ENCODE results near the gene SHB.

Gene SHB

DNA sequence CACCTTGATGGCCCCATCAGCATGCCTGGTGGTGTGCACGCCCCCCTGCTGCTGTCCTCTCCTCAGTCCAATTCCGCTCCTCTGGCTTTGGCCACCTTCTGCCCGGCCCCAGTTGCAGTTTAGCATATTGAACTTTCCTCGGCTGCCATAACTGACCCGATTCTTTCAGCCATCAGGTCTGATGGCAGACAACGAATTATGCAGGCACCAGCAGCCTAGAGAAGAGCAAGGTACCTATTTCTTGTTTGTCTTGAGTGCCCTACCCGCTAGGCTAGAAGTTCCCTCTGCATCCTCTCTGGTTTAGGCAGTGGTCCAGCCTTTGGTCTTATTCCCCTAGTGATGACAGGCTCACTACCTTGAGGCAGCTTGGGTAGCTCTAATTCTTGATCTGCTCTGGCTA lies 122.1 kb downstream of the SHB start:
- DNase-seq = no peak

DNA sequence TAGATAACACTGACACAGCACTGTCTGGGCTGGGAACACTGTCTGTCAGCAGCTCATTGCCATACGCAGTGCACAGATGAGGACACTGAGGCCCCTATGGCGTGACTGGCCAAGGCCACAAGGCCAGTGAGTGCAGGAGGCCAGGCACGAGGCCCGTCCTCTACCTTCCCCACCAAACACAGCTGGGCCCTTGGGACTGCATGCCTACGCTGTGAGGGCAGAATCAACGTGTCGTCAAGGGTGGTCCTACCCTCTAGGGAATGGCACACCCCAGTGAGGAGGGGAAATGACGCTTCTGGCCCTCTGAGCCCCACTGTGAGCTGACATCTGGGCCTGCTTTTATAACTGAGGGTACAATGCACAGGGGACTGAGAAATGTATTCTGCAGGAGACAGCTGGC lies 123.0 kb downstream of the SHB start:
- DNase-seq = no peak

DNA sequence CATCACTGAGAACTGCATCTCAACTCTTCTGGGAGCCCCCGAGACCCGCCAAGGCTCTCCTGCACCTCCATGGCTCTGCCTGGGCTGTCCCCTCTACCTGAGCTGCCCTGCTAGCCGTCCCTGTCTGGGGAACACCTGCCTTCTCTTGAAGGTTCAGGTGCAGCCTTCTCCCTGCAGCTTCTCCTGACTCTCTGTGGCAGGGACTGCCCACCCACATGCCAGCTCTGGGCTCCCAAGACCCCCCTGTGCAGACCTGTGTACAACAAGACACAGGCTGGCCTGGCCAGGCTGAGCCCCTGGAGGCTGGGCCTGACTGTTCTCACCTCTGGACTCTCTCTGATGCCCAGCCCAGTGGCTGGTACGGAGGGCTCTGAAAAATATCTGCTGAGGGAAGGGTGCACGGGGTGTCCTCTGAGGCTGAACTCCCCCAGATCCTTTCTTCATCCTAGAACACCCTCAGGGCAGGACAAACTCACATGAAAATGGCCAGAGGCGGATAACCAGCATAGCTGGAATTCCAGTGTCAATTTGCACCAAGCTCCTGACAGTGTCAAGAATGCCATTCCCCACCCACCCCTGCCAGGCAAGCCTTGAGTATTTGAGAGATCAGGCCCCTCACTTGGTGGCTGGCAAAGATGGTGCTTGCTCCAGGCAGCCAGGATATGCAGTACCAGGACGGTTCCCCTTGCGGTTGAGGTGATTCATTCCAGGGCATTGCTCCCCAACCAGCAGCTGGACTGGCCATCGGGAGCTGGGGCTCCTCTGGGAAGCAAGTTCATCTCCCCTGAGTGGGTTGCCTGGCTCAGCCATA lies 124.2 kb downstream of the SHB start:
- DNase-seq = no peak

- no peak for DNase-seq
These were observed 124.8 kb downstream of the SHB start for GRCh38 chr9:37944266-37944650.

- no peak for DNase-seq
These were observed 125.4 kb downstream of the SHB start for GRCh38 chr9:37943345-37944265.

DNA sequence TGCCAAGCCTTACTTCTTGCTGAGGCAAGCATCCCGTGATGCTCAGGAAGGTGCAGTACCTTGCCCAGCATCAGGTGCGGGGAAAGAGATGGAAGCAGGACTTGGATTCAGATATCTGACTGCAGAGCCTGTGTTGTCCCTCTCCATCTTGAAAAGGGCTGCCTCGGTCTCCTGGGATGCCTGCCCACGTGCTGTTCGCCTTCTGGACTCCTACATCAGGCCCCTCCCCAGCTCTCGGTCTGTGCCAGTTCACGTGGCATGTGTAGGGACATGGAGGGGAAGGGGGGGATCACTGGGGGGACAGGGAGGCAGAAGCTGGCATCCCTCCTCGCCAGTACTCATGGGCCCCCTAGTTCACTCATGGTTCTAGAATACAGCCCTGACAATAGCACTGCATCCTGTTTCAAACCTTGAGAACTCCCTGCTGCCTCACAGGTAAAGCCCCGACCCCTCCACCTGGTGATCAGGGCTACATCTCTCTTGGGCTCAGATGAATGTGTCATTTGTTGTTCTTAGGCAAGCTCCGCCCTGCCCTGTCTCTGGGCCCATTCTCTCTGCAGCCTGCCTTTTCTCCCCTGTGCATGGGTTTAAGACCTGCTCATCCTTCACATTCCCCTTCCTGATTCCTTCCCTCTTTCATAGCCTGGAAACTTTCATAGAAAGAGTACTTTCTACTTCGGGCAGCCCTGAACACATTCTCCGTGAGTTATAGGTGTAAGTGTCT lies 126.2 kb downstream of the SHB start:
- no peak for DNase-seq

DNA sequence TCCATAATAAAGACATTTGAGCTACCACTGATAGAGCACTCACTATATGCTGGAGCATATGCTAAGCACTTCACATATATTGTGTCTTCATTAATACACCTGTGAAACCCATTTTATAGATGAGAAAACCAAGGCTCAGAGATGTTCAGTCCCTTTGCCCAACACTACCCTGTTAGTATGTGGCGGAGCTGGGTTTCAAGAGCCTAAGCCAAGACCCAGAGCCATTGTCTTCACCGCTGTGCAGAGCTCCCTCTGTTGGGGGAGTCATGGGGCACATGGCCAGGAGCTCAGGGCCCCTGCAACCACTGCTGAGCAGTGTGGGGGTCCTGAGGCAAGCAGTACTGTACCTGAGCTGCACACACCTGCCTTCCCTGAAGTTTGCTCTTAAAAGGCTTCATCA lies 127.8 kb downstream of the SHB start:
- DNase-seq = no peak

DNA sequence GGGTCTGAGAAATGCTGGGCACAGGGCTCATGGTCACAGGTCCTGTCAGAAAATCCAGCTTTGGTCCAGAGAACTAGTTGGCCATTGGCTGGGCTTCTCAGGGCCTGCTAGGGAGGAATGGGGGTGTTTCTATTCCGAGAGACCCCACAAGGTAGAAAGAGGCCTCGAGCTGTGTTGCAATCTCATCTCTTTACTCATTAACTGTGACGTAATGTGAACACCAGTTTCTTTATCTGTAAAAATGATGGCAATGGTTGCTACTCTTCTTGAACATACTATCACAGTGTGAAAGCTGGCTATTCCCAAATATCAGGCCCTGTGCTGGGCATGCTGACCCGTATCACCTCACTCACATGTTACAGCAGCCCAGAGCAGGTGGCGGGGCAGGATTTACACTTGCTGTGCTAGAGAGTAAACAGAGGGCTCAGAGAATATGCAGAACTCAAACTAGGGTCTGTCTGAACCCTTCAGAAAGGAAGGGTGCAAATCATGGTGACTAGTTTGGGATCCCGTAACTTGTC lies 129.4 kb downstream of the SHB start:
- no peak for DNase-seq

- DNase-seq = no peak
These were observed 130.7 kb downstream of the SHB start for GRCh38 chr9:37938121-37938891.

- DNase-seq = no peak
These were observed 131.7 kb downstream of the SHB start for GRCh38 chr9:37937366-37937765.

- DNase-seq = no peak
These were observed 132.1 kb downstream of the SHB start for GRCh38 chr9:37936965-37937364.

DNA sequence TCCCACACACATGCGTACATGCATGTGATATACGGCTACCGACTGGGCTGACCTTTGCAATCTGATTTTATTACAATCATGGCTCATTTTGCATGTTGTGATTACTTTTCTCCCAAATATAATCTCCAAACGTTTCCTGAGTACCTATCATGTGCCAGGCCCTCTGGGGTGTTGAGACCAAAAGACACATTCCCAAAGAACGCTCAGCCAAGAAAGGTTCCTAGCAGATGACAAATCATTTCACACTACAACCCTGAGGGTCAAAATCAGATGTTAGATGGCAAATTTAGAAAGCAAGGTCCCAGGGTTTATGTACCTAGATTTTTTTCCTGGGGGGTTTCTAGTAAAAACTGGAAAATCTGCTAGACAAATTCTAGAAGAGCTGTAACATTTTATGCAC lies 132.7 kb downstream of the SHB start:
- DNase-seq = no peak

- no peak for DNase-seq
These were observed 133.9 kb downstream of the SHB start for GRCh38 chr9:37935096-37935495.

- no peak for DNase-seq
These were observed 137.4 kb downstream of the SHB start for GRCh38 chr9:37931592-37931991.

DNA sequence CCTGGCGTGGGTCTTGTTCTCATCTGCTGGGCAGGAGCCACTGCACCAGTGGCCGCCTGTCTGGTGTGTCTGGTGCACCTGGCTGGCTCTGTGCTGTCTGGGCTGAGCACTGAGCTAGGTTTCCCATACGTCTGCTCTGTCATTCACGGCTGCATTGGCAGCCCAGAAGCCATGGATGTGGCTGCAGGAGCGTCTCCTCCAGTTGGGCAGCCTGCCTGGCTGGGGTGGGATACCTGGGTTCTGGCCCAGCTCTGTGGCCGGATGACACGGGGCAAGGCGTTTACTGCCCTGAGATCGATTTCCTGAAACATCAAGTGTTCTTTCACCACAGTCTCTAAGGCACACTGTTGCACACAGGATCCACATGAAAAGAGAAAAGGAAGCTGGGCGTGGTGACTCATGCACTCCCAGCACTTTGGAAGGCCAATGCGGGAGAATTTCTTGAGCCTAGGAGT lies 139.6 kb downstream of the SHB start:
- no peak for DNase-seq

DNA sequence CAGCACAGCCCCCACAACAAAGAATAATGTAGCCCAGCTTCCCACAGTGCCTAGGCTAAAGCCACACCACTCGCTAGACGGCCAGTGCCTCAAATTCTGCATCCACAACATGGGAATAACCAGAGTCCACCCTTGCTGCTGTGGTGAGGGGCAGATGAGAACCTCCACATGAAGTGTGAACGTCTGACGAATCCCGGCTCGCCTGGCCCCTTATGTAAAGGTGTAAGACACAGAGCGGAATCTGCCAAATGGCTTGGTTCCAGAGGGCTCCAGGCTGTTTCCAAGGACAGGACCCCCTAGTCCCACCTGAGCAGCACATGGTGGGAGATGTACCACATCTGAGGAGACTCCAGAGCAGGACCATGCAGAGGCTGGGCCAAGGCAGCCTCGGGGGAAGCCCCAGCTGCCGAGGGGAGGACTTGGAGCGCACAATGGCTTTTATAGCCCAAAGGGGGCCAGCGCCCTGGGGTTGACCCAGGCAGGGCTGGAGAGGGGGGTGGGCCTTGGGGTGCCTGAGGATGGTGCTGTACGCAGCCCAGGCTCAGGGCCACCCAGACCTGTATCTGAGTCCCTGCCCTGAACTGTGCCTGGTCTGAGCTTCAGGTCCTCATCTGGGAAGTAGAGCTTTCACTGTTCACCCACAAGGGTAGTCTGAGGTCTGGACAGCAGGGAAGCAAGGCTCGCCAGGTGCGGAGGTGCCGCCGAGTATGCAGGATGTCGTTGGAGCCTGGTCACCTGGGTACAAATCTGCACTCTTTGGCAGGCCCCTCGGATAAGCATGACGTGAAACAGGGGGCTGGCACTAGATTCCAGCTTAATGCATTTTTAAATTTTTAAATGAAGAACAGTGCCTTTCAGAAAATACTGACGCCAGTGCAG lies 140.2 kb downstream of the SHB start:
- no peak for DNase-seq

GRCh38 chr9:37927601-37928551 lies 141.2 kb downstream of the SHB start:
- no peak for DNase-seq

- no peak for DNase-seq
These were observed 141.9 kb downstream of the SHB start for GRCh38 chr9:37927132-37927531.

DNA sequence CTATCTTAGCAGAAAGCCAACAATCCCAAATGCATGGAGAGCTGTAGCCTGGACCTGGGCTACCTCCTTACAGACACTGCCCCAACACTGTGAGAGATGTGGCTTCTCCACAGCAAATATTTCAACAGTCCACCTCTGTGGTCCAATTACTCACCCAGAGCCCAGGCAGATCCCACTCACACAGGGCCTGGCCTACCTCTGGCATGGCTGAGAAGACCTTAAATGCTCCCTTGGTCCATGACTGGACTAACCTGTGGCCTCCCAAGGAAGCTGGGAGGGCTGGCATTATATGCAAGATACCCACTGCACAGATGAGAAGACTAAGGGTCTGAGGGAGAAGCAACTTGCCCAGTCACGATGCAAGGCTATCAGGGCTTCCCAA lies 142.3 kb downstream of the SHB start:
- DNase-seq = no peak
